ENCODE results near the gene DHRS4.
A peak's percentile ranks its signal among the peaks of the same experiment; 100 is the strongest.
"Not testable (repeated sequence)": the region's sequence is repeated elsewhere in the genome, so short reads cannot be mapped to it uniquely, and the experiment has no call there.

Gene DHRS4

GRCh38 chr14:23996825-23997224 lies 43.3 kb downstream of the DHRS4 start:
- H3K4me1 ChIP-seq (ENCODE audit: control insufficient read depth in 5 of 5, insufficient read depth in 5 of 5, low read length in 5 of 5); H3K27ac ChIP-seq (ENCODE audit: low read depth, low read length); H3K4me3 ChIP-seq (ENCODE audit: low read depth in 1 of 5, low read length in 5 of 5); H3K27me3 ChIP-seq (ENCODE audit: control insufficient read depth in 5 of 5, insufficient read depth in 4 of 5, low read length in 5 of 5); H3K36me3 ChIP-seq (ENCODE audit: control insufficient read depth in 5 of 5, insufficient read depth in 5 of 5, low read length in 5 of 5); H3K9ac ChIP-seq (ENCODE audit: low read length in 5 of 5); H3K9me3 ChIP-seq (ENCODE audit: control insufficient read depth in 5 of 5, low read length in 5 of 5): not testable (repeated sequence)

- H3K9me3 ChIP-seq (ENCODE audit: control insufficient read depth in 5 of 5, low read length in 5 of 5); H3K27ac ChIP-seq (ENCODE audit: low read depth, low read length); H3K4me3 ChIP-seq (ENCODE audit: low read depth in 1 of 5, low read length in 5 of 5); H3K27me3 ChIP-seq (ENCODE audit: control insufficient read depth in 5 of 5, insufficient read depth in 4 of 5, low read length in 5 of 5); H3K9ac ChIP-seq (ENCODE audit: low read length in 5 of 5); H3K36me3 ChIP-seq (ENCODE audit: control insufficient read depth in 5 of 5, insufficient read depth in 5 of 5, low read length in 5 of 5); H3K4me1 ChIP-seq (ENCODE audit: control insufficient read depth in 5 of 5, insufficient read depth in 5 of 5, low read length in 5 of 5): not testable (repeated sequence)
Measured at GRCh38 chr14:23999640-24000039, 46.1 kb downstream of the DHRS4 start.

- not testable (repeated sequence) for H3K27ac ChIP-seq (ENCODE audit: low read depth, low read length); H3K4me3 ChIP-seq (ENCODE audit: low read depth in 1 of 5, low read length in 5 of 5); H3K9ac ChIP-seq (ENCODE audit: low read length in 5 of 5); H3K9me3 ChIP-seq (ENCODE audit: control insufficient read depth in 5 of 5, low read length in 5 of 5); H3K4me1 ChIP-seq (ENCODE audit: control insufficient read depth in 5 of 5, insufficient read depth in 5 of 5, low read length in 5 of 5); H3K36me3 ChIP-seq (ENCODE audit: control insufficient read depth in 5 of 5, insufficient read depth in 5 of 5, low read length in 5 of 5); H3K27me3 ChIP-seq (ENCODE audit: control insufficient read depth in 5 of 5, insufficient read depth in 4 of 5, low read length in 5 of 5)
Measured at GRCh38 chr14:24001078-24001477, 47.5 kb downstream of the DHRS4 start.

- not testable (repeated sequence) for H3K9me3 ChIP-seq (ENCODE audit: control insufficient read depth in 5 of 5, low read length in 5 of 5); H3K36me3 ChIP-seq (ENCODE audit: control insufficient read depth in 5 of 5, insufficient read depth in 5 of 5, low read length in 5 of 5); H3K4me1 ChIP-seq (ENCODE audit: control insufficient read depth in 5 of 5, insufficient read depth in 5 of 5, low read length in 5 of 5)
Measured at GRCh38 chr14:24001679-24002078, 48.1 kb downstream of the DHRS4 start.

GRCh38 chr14:24006471-24006816 lies 52.9 kb downstream of the DHRS4 start:
- H3K27me3 ChIP-seq (ENCODE audit: control insufficient read depth in 5 of 5, insufficient read depth in 4 of 5, low read length in 5 of 5); H3K9ac ChIP-seq (ENCODE audit: low read length in 5 of 5); H3K4me1 ChIP-seq (ENCODE audit: control insufficient read depth in 5 of 5, insufficient read depth in 5 of 5, low read length in 5 of 5); H3K9me3 ChIP-seq (ENCODE audit: control insufficient read depth in 5 of 5, low read length in 5 of 5); H3K27ac ChIP-seq (ENCODE audit: low read depth, low read length); H3K36me3 ChIP-seq (ENCODE audit: control insufficient read depth in 5 of 5, insufficient read depth in 5 of 5, low read length in 5 of 5): not testable (repeated sequence)
- H3K4me3 ChIP-seq (ENCODE audit: low read depth in 1 of 5, low read length in 5 of 5): peak overlapping the region in 3 of 5 donors; percentile 44 to 64 (median 46)

More at GRCh38 chr14:24001679-24002078, 48.1 kb downstream of the DHRS4 start:
- H3K27ac ChIP-seq (ENCODE audit: low read depth, low read length); H3K9ac ChIP-seq (ENCODE audit: low read length in 5 of 5); H3K27me3 ChIP-seq (ENCODE audit: control insufficient read depth in 5 of 5, insufficient read depth in 4 of 5, low read length in 5 of 5); H3K4me3 ChIP-seq (ENCODE audit: low read depth in 1 of 5, low read length in 5 of 5): not testable (repeated sequence)

GRCh38 chr14:24006817-24007652 lies 53.5 kb downstream of the DHRS4 start:
- H3K4me3 ChIP-seq (ENCODE audit: low read depth in 1 of 5, low read length in 5 of 5): peak overlapping the region in 4 of 5 donors; percentile 44 to 64 (median 54)
- not testable (repeated sequence) for H3K9me3 ChIP-seq (ENCODE audit: control insufficient read depth in 5 of 5, low read length in 5 of 5); H3K9ac ChIP-seq (ENCODE audit: low read length in 5 of 5); H3K27me3 ChIP-seq (ENCODE audit: control insufficient read depth in 5 of 5, insufficient read depth in 4 of 5, low read length in 5 of 5); H3K27ac ChIP-seq (ENCODE audit: low read depth, low read length); H3K36me3 ChIP-seq (ENCODE audit: control insufficient read depth in 5 of 5, insufficient read depth in 5 of 5, low read length in 5 of 5); H3K4me1 ChIP-seq (ENCODE audit: control insufficient read depth in 5 of 5, insufficient read depth in 5 of 5, low read length in 5 of 5)

GRCh38 chr14:24011051-24011450 lies 57.5 kb downstream of the DHRS4 start:
- H3K27me3 ChIP-seq (ENCODE audit: control insufficient read depth in 5 of 5, insufficient read depth in 4 of 5, low read length in 5 of 5): no peaks in the 10 kb centered on the region
- H3K4me1 ChIP-seq (ENCODE audit: control insufficient read depth in 5 of 5, insufficient read depth in 5 of 5, low read length in 5 of 5): peaks cover 0 to 12% (median 0%) of the 10 kb centered on the region in 5 donors
- no peak overlapping the region for H3K9ac ChIP-seq (ENCODE audit: low read length in 5 of 5)
- no peaks in the 10 kb centered on the region for H3K9me3 ChIP-seq (ENCODE audit: control insufficient read depth in 5 of 5, low read length in 5 of 5)
- no peaks in the 10 kb centered on the region for H3K36me3 ChIP-seq (ENCODE audit: control insufficient read depth in 5 of 5, insufficient read depth in 5 of 5, low read length in 5 of 5)
- H3K4me3 ChIP-seq (ENCODE audit: low read depth in 1 of 5, low read length in 5 of 5): no peak overlapping the region
- H3K27ac ChIP-seq (ENCODE audit: low read depth, low read length): no peak overlapping the region

- H3K4me1 ChIP-seq (ENCODE audit: control insufficient read depth in 5 of 5, insufficient read depth in 5 of 5, low read length in 5 of 5); H3K36me3 ChIP-seq (ENCODE audit: control insufficient read depth in 5 of 5, insufficient read depth in 5 of 5, low read length in 5 of 5); H3K27me3 ChIP-seq (ENCODE audit: control insufficient read depth in 5 of 5, insufficient read depth in 4 of 5, low read length in 5 of 5); H3K27ac ChIP-seq (ENCODE audit: low read depth, low read length); H3K9me3 ChIP-seq (ENCODE audit: control insufficient read depth in 5 of 5, low read length in 5 of 5); H3K4me3 ChIP-seq (ENCODE audit: low read depth in 1 of 5, low read length in 5 of 5); H3K9ac ChIP-seq (ENCODE audit: low read length in 5 of 5): not testable (repeated sequence)
Measured at GRCh38 chr14:24012726-24013273, 59.2 kb downstream of the DHRS4 start.

- Histone ChIP-seq H3K4me1 (ENCODE audit: control insufficient read depth in 5 of 5, insufficient read depth in 5 of 5, low read length in 5 of 5) (peaks cover 0 to 6% (median 0%) of the 10 kb centered on the region in 5 donors), H3K9ac (ENCODE audit: low read length in 5 of 5) (no peak overlapping the region), H3K36me3 (ENCODE audit: control insufficient read depth in 5 of 5, insufficient read depth in 5 of 5, low read length in 5 of 5) (no peaks in the 10 kb centered on the region), H3K9me3 (ENCODE audit: control insufficient read depth in 5 of 5, low read length in 5 of 5) (no peaks in the 10 kb centered on the region), H3K27me3 (ENCODE audit: control insufficient read depth in 5 of 5, insufficient read depth in 4 of 5, low read length in 5 of 5) (no peaks in the 10 kb centered on the region), H3K27ac (ENCODE audit: low read depth, low read length) (no peak overlapping the region), H3K4me3 (ENCODE audit: low read depth in 1 of 5, low read length in 5 of 5) (no peak overlapping the region)
Measured at GRCh38 chr14:24013654-24014514, 60.3 kb downstream of the DHRS4 start.

GRCh38 chr14:24015745-24016144 lies 62.2 kb downstream of the DHRS4 start:
- H3K36me3 ChIP-seq (ENCODE audit: control insufficient read depth in 5 of 5, insufficient read depth in 5 of 5, low read length in 5 of 5); H3K9ac ChIP-seq (ENCODE audit: low read length in 5 of 5); H3K27ac ChIP-seq (ENCODE audit: low read depth, low read length); H3K27me3 ChIP-seq (ENCODE audit: control insufficient read depth in 5 of 5, insufficient read depth in 4 of 5, low read length in 5 of 5); H3K9me3 ChIP-seq (ENCODE audit: control insufficient read depth in 5 of 5, low read length in 5 of 5); H3K4me3 ChIP-seq (ENCODE audit: low read depth in 1 of 5, low read length in 5 of 5); H3K4me1 ChIP-seq (ENCODE audit: control insufficient read depth in 5 of 5, insufficient read depth in 5 of 5, low read length in 5 of 5): not testable (repeated sequence)

Measured in subcutaneous abdominal adipose tissue (tissue), 5 donors.